ENCODE measurements around the gene KCTD20.

Gene KCTD20

DNA sequence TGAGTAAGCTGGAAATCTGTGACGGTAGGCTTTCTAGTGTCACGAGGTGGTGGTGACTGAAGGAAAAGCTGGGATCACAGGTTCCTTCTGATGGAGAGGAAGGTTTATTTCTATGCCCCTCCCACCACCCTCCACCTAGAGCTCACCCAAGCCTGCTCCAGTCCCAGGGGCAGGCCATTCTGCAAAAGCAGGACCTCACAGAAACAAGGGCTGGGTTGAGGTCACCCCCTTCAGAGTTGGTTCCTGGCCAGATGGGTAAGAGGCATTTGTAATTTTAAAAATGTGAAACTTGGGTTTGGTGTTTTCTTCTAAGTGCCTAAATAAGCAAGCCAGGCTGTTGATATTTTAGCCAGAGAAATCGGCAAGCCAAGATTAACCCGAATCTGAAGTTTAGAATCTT, 46.6 kb downstream of the KCTD20 start:
- Histone ChIP-seq H4K20me1 (ENCODE audit: insufficient read depth, low read length) (no peaks in the 10 kb centered on the region), H3K4me2 (ENCODE audit: low read length) (no peak overlapping the region), H3K9me3 (ENCODE audit: insufficient read depth, low read length) (no peaks in the 10 kb centered on the region), H3K36me3 (replicated peaks; ENCODE audit: low read depth, low read length) (peaks cover 52% of the 10 kb centered on the region), H3K4me3 (ENCODE audit: low read length) (no peak overlapping the region), H3K9ac (ENCODE audit: low read length) (no peak overlapping the region), H3K27ac (ENCODE audit: low read length) (no peak overlapping the region), H3K4me1 (ENCODE audit: low read length) (no peaks in the 10 kb centered on the region), H3K27me3 (ENCODE audit: low read depth, low read length) (no peaks in the 10 kb centered on the region), H2AFZ (ENCODE audit: low read depth, low read length) (no peak overlapping the region), H3K79me2 (ENCODE audit: low read length) (no peaks in the 10 kb centered on the region)
- no peak for TF ChIP-seq EZH2phosphoT487 (IDR thresholded peaks at IDR 0.05; ENCODE audit: low read depth)
- TF ChIP-seq, protein P1, sequence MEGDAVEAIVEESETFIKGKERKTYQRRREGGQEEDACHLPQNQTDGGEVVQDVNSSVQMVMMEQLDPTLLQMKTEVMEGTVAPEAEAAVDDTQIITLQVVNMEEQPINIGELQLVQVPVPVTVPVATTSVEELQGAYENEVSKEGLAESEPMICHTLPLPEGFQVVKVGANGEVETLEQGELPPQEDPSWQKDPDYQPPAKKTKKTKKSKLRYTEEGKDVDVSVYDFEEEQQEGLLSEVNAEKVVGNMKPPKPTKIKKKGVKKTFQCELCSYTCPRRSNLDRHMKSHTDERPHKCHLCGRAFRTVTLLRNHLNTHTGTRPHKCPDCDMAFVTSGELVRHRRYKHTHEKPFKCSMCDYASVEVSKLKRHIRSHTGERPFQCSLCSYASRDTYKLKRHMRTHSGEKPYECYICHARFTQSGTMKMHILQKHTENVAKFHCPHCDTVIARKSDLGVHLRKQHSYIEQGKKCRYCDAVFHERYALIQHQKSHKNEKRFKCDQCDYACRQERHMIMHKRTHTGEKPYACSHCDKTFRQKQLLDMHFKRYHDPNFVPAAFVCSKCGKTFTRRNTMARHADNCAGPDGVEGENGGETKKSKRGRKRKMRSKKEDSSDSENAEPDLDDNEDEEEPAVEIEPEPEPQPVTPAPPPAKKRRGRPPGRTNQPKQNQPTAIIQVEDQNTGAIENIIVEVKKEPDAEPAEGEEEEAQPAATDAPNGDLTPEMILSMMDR (IDR thresholded peaks at IDR 0.05; ENCODE audit: low read depth, low read length), result no peak

DNA sequence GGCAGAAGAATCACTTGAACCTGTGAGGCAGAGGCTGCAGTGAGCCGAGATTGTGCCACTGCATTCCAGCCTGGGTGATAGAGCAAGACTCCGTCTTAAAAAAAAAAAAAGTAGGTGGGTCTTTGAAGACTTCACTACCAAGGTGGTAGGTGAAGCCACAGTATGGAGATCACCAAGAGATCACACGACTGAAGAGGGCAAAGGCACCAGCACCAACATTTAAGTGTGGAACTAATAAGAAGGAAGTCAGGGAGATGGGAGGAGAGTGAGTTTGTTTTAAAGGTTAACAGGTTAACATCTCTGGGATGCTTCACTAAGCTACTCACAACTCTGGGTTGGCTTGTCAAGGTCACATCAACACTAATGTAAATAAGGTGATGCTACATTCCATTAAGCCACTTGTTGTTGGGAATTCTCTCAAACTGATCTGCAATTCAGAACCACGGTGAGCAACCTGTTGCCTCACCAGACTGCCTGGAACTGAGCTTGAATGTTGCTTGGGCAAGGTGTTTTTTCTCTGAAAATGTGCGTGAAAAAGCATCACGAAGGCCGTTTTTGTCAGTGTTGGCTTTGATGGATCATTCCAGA, 48.7 kb downstream of the KCTD20 start:
- no peak overlapping the region for H3K4me3 ChIP-seq (ENCODE audit: low read length)
- peaks cover 52% of the 10 kb centered on the region for H3K36me3 ChIP-seq (replicated peaks; ENCODE audit: low read depth, low read length)
- no peaks in the 10 kb centered on the region for H3K4me1 ChIP-seq (ENCODE audit: low read length)
- H2AFZ ChIP-seq (ENCODE audit: low read depth, low read length), result no peak overlapping the region
- no peaks in the 10 kb centered on the region for H3K9me3 ChIP-seq (ENCODE audit: insufficient read depth, low read length)
- H4K20me1 ChIP-seq (ENCODE audit: insufficient read depth, low read length), result no peaks in the 10 kb centered on the region
- H3K27ac ChIP-seq (ENCODE audit: low read length), result no peak overlapping the region
- H3K9ac ChIP-seq (ENCODE audit: low read length), result no peak overlapping the region
- TF ChIP-seq, protein P1 (IDR thresholded peaks at IDR 0.05; ENCODE audit: low read depth, low read length), result no peak
- no peak for TF ChIP-seq EZH2phosphoT487 (IDR thresholded peaks at IDR 0.05; ENCODE audit: low read depth)
- H3K4me2 ChIP-seq (ENCODE audit: low read length), result no peak overlapping the region
- H3K79me2 ChIP-seq (ENCODE audit: low read length), result no peaks in the 10 kb centered on the region
- H3K27me3 ChIP-seq (ENCODE audit: low read depth, low read length), result no peaks in the 10 kb centered on the region

DNA sequence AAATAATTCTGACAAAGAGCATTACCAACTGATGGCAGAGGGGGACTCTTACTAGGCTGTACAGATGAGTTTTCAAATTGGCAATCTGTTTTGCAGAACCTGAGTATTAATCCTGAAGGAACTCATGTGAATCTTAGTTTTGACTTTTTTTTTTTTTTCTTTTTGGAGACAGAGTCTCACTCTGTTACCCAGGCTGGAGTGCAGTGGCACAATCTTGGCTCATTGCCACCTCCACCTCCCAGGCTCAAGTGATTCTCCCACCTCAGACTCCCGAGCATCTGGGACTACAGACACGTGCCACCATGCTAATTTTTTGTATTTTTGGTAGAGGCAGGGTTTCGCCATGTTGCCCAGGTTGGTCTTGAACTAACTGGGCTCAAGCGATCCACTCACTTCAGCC, 49.3 kb downstream of the KCTD20 start:
- peaks cover 49% of the 10 kb centered on the region for H3K36me3 ChIP-seq (replicated peaks; ENCODE audit: low read depth, low read length)
- H2AFZ ChIP-seq (ENCODE audit: low read depth, low read length), result no peak overlapping the region
- no peaks in the 10 kb centered on the region for H4K20me1 ChIP-seq (ENCODE audit: insufficient read depth, low read length)
- H3K4me3 ChIP-seq (ENCODE audit: low read length), result no peak overlapping the region
- no peaks in the 10 kb centered on the region for H3K27me3 ChIP-seq (ENCODE audit: low read depth, low read length)
- H3K27ac ChIP-seq (ENCODE audit: low read length), result no peak overlapping the region
- no peaks in the 10 kb centered on the region for H3K9me3 ChIP-seq (ENCODE audit: insufficient read depth, low read length)
- no peak for TF ChIP-seq EZH2phosphoT487 (IDR thresholded peaks at IDR 0.05; ENCODE audit: low read depth)
- TF ChIP-seq, protein P1 (IDR thresholded peaks at IDR 0.05; ENCODE audit: low read depth, low read length), result no peak
- no peak overlapping the region for H3K9ac ChIP-seq (ENCODE audit: low read length)
- no peaks in the 10 kb centered on the region for H3K4me1 ChIP-seq (ENCODE audit: low read length)
- no peaks in the 10 kb centered on the region for H3K79me2 ChIP-seq (ENCODE audit: low read length)
- no peak overlapping the region for H3K4me2 ChIP-seq (ENCODE audit: low read length)

DNA sequence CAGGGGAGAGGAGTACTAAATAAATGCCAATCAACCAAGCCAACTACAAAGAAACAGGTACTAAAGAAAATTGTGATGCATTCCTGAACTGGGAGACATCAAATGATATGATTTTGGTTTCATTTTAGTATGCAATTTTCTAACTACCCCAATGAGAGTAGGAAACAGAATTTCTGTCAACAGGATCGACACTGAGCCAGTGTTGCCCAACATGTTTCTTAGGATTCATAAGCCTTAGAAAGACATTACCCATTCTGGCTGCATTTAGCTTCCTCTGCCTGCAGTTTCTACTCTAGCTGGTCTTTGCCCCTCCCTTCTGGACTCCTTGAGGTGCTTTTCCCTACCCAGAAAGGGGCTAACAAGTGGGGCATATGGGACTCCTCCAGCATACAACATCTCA, 49.8 kb downstream of the KCTD20 start:
- Histone ChIP-seq H4K20me1 (ENCODE audit: insufficient read depth, low read length) (no peaks in the 10 kb centered on the region), H3K9me3 (ENCODE audit: insufficient read depth, low read length) (no peaks in the 10 kb centered on the region), H3K27ac (ENCODE audit: low read length) (no peak overlapping the region), H2AFZ (ENCODE audit: low read depth, low read length) (no peak overlapping the region), H3K36me3 (replicated peaks; ENCODE audit: low read depth, low read length) (peaks cover 44% of the 10 kb centered on the region), H3K4me3 (ENCODE audit: low read length) (no peak overlapping the region), H3K79me2 (ENCODE audit: low read length) (no peaks in the 10 kb centered on the region), H3K4me2 (ENCODE audit: low read length) (no peak overlapping the region), H3K9ac (ENCODE audit: low read length) (no peak overlapping the region), H3K4me1 (ENCODE audit: low read length) (no peaks in the 10 kb centered on the region), H3K27me3 (ENCODE audit: low read depth, low read length) (no peaks in the 10 kb centered on the region)
- TF ChIP-seq, protein P1 (IDR thresholded peaks at IDR 0.05; ENCODE audit: low read depth, low read length), result no peak
- TF ChIP-seq EZH2phosphoT487 (IDR thresholded peaks at IDR 0.05; ENCODE audit: low read depth), result no peak

Data from OCI-LY3 (cell line).